A673 (cell line): ENCODE data around the gene ANKK1. TPM values are rescaled to one million over a fixed set of nuclear protein-coding genes. Genes with fewer than 3 reads are reported as not detected.

ENCODE experiments used
- BruUV-seq: library from RNA; stranded (reverse); fragments of 400-500 nt; replicated peaks from 2 replicates; lab custom pipeline; 2021; lab: Mats Ljungman, UMichigan
- CTCF ChIA-PET: fragments of 300-600 bp; sonication (Branson Sonifier 250); formaldehyde crosslinking; loops from one replicate; lab custom pipeline; 2022; ENCODE audit warnings: antibody characterized with exemption; lab: Charles Lee
- POLR2A ChIA-PET: fragments of 300-600 bp; sonication (Branson Sonifier 250); formaldehyde crosslinking; loops from one replicate; lab custom pipeline; 2022; ENCODE audit warnings: antibody characterized with exemption; ENCODE audit not compliant: low non-redundant PET; lab: Charles Lee
- DNase-seq: peaks from one replicate; pipeline ENCODE4 v3.0.0-alpha.2; 2015; ENCODE audit warnings: low spot score
- H3K27ac ChIP-seq: fragments of 200-600 bp; sonication (generic); 2 replicates; pipeline ENCODE4 v1.5.1; 2016; ENCODE audit warnings: mixed run types, low read depth, mild to moderate bottlenecking, mixed read lengths, antibody characterized with exemption, low read length; ENCODE audit not compliant: poor library complexity, severe bottlenecking
- H3K27me3 ChIP-seq: fragments of 200-600 bp; sonication (generic); replicated peaks from 2 replicates; pipeline ENCODE4 v1.6.1; 2017; ENCODE audit warnings: mixed run types, low read depth, mild to moderate bottlenecking, mixed read lengths, antibody characterized with exemption, low read length; ENCODE audit not compliant: insufficient read depth, poor library complexity
- H3K36me3 ChIP-seq: fragments of 200-600 bp; sonication (generic); 2 replicates; pipeline ENCODE4 v1.6.1; 2016; ENCODE audit warnings: mixed run types, mild to moderate bottlenecking, mixed read lengths, antibody characterized with exemption, low read length; ENCODE audit not compliant: insufficient read depth, poor library complexity, severe bottlenecking
- H3K4me1 ChIP-seq: fragments of 200-600 bp; sonication (generic); 2 replicates; pipeline ENCODE4 v1.6.1; 2017; ENCODE audit warnings: mixed run types, mild to moderate bottlenecking, mixed read lengths, antibody characterized with exemption, low read length; ENCODE audit not compliant: insufficient read depth, poor library complexity, severe bottlenecking
- H3K4me3 ChIP-seq: fragments of 200-600 bp; sonication (generic); 2 replicates; pipeline ENCODE4 v1.5.1; 2016; ENCODE audit warnings: low read depth, mixed run types, mild to moderate bottlenecking, mixed read lengths, low read length; ENCODE audit not compliant: poor library complexity, severe bottlenecking
- H3K9me3 ChIP-seq: fragments of 200-600 bp; sonication (generic); 2 replicates; pipeline ENCODE4 v1.6.1; 2016; ENCODE audit warnings: mixed run types, low read depth, mild to moderate bottlenecking, mixed read lengths, antibody characterized with exemption, low read length; ENCODE audit not compliant: poor library complexity, severe bottlenecking
- CTCF ChIP-seq: fragments of 300-800, 200-600 bp; sonication (generic); conservative IDR thresholded peaks from 2 replicates; pipeline ENCODE4 v1.5.1; 2017; ENCODE audit warnings: low read depth, mild to moderate bottlenecking, antibody characterized with exemption, low read length, moderate library complexity, mixed read lengths
- EZH2 ChIP-seq: fragments of 200-600 bp; sonication (generic); IDR thresholded peaks from 2 replicates; pipeline ENCODE4 v1.6.1; 2017; ENCODE audit warnings: borderline replicate concordance, low read depth, mild to moderate bottlenecking, mixed read lengths, antibody characterized with exemption, low read length; ENCODE audit not compliant: poor library complexity, severe bottlenecking
- intact Hi-C: fragments of 100-400 bp; cut with micrococcal nuclease; formaldehyde crosslinking; loops from one replicate; pipeline ENCODE4 v1.10.0; 2022; ENCODE audit not compliant: unreplicated experiment
- total RNA-seq: library from RNA; stranded (reverse); gene quantifications from 2 replicates; pipeline ENCODE4 v1.2.3, GENCODE V29; 2021

The ANKK1 gene
- total RNA-seq, 1 experiment from 2014 or later = 0.43 TPM

GRCh38 chr11:113385749-113386148 lies 1.8 kb upstream of the ANKK1 start:
- no peaks in the 10 kb centered on the region for H3K36me3 ChIP-seq
- no peak for DNase-seq
- H3K4me1 ChIP-seq = peaks cover 23% of the 10 kb centered on the region
- intact Hi-C loops = no loop called here
- peak overlapping the region; percentile 53 for H3K27ac ChIP-seq
- CTCF ChIA-PET = no interaction called here
- TF ChIP-seq CTCF = no peak
- no peak for TF ChIP-seq EZH2
- no peaks in the 10 kb centered on the region for H3K27me3 ChIP-seq
- POLR2A ChIA-PET = no interaction called here
- H3K4me3 ChIP-seq = no peak overlapping the region
- BruUV-seq = no TSS peak
- H3K9me3 ChIP-seq = no peaks in the 10 kb centered on the region

GRCh38 chr11:113386866-113387265 lies 713 bp upstream of the ANKK1 start:
- TF ChIP-seq EZH2 (no peak), CTCF (no peak)
- Histone ChIP-seq H3K27ac (no peak overlapping the region), H3K9me3 (no peaks in the 10 kb centered on the region), H3K4me3 (no peak overlapping the region), H3K4me1 (peaks cover 23% of the 10 kb centered on the region), H3K36me3 (no peaks in the 10 kb centered on the region), H3K27me3 (no peaks in the 10 kb centered on the region)
- CTCF ChIA-PET = no interaction called here
- BruUV-seq = no TSS peak
- DNase-seq = no peak
- intact Hi-C loops = no loop called here
- POLR2A ChIA-PET = no interaction called here

DNA sequence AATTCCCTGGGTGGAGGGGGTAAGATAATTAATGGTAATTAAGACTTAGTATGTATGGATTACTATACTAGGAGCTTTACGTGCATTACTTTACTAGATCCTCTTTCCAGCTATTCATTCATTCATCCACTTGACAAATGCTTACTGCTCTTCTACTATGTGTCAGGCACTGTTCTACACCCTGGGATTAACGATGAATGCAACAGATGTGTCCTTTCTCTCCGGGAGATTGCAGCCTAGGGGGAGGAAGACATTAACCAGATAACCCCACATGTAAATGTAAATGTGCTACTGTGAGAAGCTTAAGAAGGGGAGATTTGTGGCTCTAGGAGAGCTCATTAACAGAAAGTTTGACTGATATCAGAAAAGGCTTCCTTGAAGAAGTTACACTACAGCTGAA lies 1.7 kb downstream of the ANKK1 start:
- no peaks in the 10 kb centered on the region for H3K36me3 ChIP-seq
- DNase-seq = peak; percentile 67
- intact Hi-C loops = no loop called here
- H3K4me1 ChIP-seq = peaks cover 19% of the 10 kb centered on the region
- CTCF ChIA-PET = no interaction called here
- POLR2A ChIA-PET = no interaction called here
- no peaks in the 10 kb centered on the region for H3K9me3 ChIP-seq
- no TSS peak for BruUV-seq
- H3K27me3 ChIP-seq = no peaks in the 10 kb centered on the region
- no peak for TF ChIP-seq CTCF
- TF ChIP-seq EZH2 = no peak
- no peak overlapping the region for H3K4me3 ChIP-seq
- H3K27ac ChIP-seq = peak overlapping the region; percentile 55
